Endothelial cell of umbilical vein (primary cell): ENCODE data around the gene USH1C. TPM values are rescaled to one million over a fixed set of nuclear protein-coding genes. Genes with fewer than 3 reads are reported as not detected.

Experiments
- BruUV-seq: library from RNA; stranded (reverse); fragments of 400-500 nt; replicated peaks from 2 replicates; lab custom pipeline; 2021; lab: Mats Ljungman, UMichigan
- CTCF ChIA-PET: fragments of 300-600, 350-600 bp; sonication (Branson Sonifier 250); formaldehyde crosslinking; loops from one replicate; lab custom pipeline; 2021; ENCODE audit warnings: antibody characterized with exemption, inconsistent platforms; lab: Charles Lee
- POLR2A ChIA-PET: fragments of 300-600, 350-600 bp; sonication (Branson Sonifier 250); formaldehyde crosslinking; loops from one replicate; lab custom pipeline; 2021; ENCODE audit warnings: antibody characterized with exemption, inconsistent platforms; lab: Charles Lee
- DNase-seq: peaks from one replicate; pipeline ENCODE4 v3.0.0-alpha.2; 2011; ENCODE audit warnings: low read depth, low spot score
- FAIRE-seq: peaks from 2 replicates; lab custom pipeline; 2011; peaks lifted over from hg19 to GRCh38; lab: Jason Lieb, UNC
- H2AFZ ChIP-seq: 2 replicates; pipeline ENCODE4 v1.6.0; 2012; ENCODE audit warnings: low read depth, low read length, control low read depth, inconsistent platforms
- H3K27ac ChIP-seq: 2 replicates; pipeline ENCODE4 v1.5.1; 2011; ENCODE audit warnings: low read depth, mild to moderate bottlenecking, control low read depth, low read length, moderate library complexity; ENCODE audit not compliant: insufficient read depth
- H3K27me3 ChIP-seq, 2 experiments: 2 replicates each; pipeline versions ENCODE4 v1.6.0 to v1.6.1; 2011; ENCODE audit warnings: low read length in 2 of 2, mixed read lengths in 1 of 2; ENCODE audit not compliant: control insufficient read depth in 2 of 2, insufficient read depth in 2 of 2
- H3K36me3 ChIP-seq, 2 experiments: 2 replicates in 1 of 2; 3 replicates in 1 of 2; pipeline ENCODE4 v1.5.1; 2011; ENCODE audit warnings: low read length in 2 of 2, mild to moderate bottlenecking in 1 of 2, moderate library complexity in 1 of 2; ENCODE audit not compliant: control insufficient read depth in 2 of 2, insufficient read depth in 2 of 2; ENCODE audit errors: extremely low read depth in 1 of 2
- H3K4me1 ChIP-seq: 3 replicates; pipeline ENCODE4 v1.5.1; 2011; ENCODE audit warnings: mild to moderate bottlenecking, low read length; ENCODE audit not compliant: control insufficient read depth, insufficient read depth; ENCODE audit errors: extremely low read depth
- H3K4me2 ChIP-seq: 2 replicates; pipeline ENCODE4 v1.6.1; 2011; ENCODE audit warnings: low read length, control low read depth, mixed read lengths; ENCODE audit not compliant: insufficient read depth
- H3K4me3 ChIP-seq, 3 experiments: fragments of 200-600 bp in 1 of 3; sonication (generic), shearing (Covaris generic) in 1 of 3; replicated peaks in 1 of 3; 2 replicates each; pipeline ENCODE4 v1.5.1; 2011 to 2016; ENCODE audit warnings: control low read depth in 3 of 3, low read length in 3 of 3, mild to moderate bottlenecking in 2 of 3, inconsistent platforms in 1 of 3, low read depth in 1 of 3, moderate library complexity in 1 of 3; ENCODE audit not compliant: insufficient read depth in 1 of 3
- H3K79me2 ChIP-seq: 2 replicates; pipeline ENCODE4 v1.6.0; 2012; ENCODE audit warnings: low read length, inconsistent platforms; ENCODE audit not compliant: control insufficient read depth, insufficient read depth
- H3K9ac ChIP-seq: replicated peaks from 2 replicates; pipeline ENCODE3; 2011; ENCODE audit warnings: low read length, control low read depth; ENCODE audit not compliant: insufficient read depth; ENCODE audit errors: extremely low read depth
- H3K9me1 ChIP-seq: replicated peaks from 3 replicates; pipeline ENCODE4 v1.6.0; 2011; ENCODE audit warnings: mild to moderate bottlenecking, low read length; ENCODE audit not compliant: control insufficient read depth, insufficient read depth; ENCODE audit errors: extremely low read depth
- H3K9me3 ChIP-seq: replicated peaks from 2 replicates; pipeline ENCODE4 v1.5.1; 2012; ENCODE audit warnings: low read length, inconsistent platforms; ENCODE audit not compliant: control insufficient read depth, insufficient read depth
- H4K20me1 ChIP-seq: replicated peaks from 2 replicates; pipeline ENCODE3; 2011; ENCODE audit warnings: mild to moderate bottlenecking, low read length; ENCODE audit not compliant: control insufficient read depth, insufficient read depth; ENCODE audit errors: extremely low read depth
- EZH2 ChIP-seq: IDR thresholded peaks from 2 replicates; pipeline ENCODE4 v1.6.1; 2012; ENCODE audit warnings: borderline replicate concordance, low read depth, mild to moderate bottlenecking, moderate library complexity, low read length, inconsistent platforms; ENCODE audit not compliant: severe bottlenecking
- FOS ChIP-seq: IDR thresholded peaks from 2 replicates; pipeline ENCODE4 v1.6.1; 2011; ENCODE audit warnings: mild to moderate bottlenecking, low read length, moderate library complexity, borderline replicate concordance; ENCODE audit not compliant: insufficient read depth
- GATA2 ChIP-seq: IDR thresholded peaks from 2 replicates; pipeline ENCODE4 v1.7.0; 2011; ENCODE audit warnings: low read depth, mild to moderate bottlenecking, moderate library complexity, mixed read lengths, low read length; ENCODE audit not compliant: insufficient read length, insufficient read depth
- JUN ChIP-seq: IDR thresholded peaks from 2 replicates; pipeline ENCODE4 v1.6.1; 2011; ENCODE audit warnings: borderline replicate concordance, low read depth; ENCODE audit not compliant: insufficient read length, insufficient read depth
- MAX ChIP-seq: IDR thresholded peaks from 2 replicates; pipeline ENCODE4 v1.6.1; 2011; ENCODE audit not compliant: insufficient read depth, insufficient read length
- MYC ChIP-seq: IDR thresholded peaks from one replicate; pipeline ENCODE4 v1.6.1; 2011; ENCODE audit warnings: mild to moderate bottlenecking, low read depth, low read length
- POLR2A ChIP-seq: IDR thresholded peaks from 2 replicates; pipeline ENCODE4 v1.6.1; 2012; ENCODE audit warnings: low read depth, mild to moderate bottlenecking, control low read depth, low read length
- POLR2AphosphoS5 ChIP-seq: IDR thresholded peaks from 2 replicates; pipeline ENCODE4 v1.6.1; 2012; ENCODE audit warnings: low read depth, mild to moderate bottlenecking, control low read depth, low read length, moderate library complexity; ENCODE audit not compliant: insufficient read depth
- dilution Hi-C: fragments of 300-500 bp; cut with MboI; formaldehyde crosslinking; loops from one replicate; pipeline ENCODE4 v1.15.0; 2019; ENCODE audit warnings: low sequenced_read_pairs; ENCODE audit not compliant: extremely low pct_ligation_motif_present
- intact Hi-C: fragments of 100-400 bp; cut with micrococcal nuclease; formaldehyde crosslinking; loops from one replicate; pipeline ENCODE4 v1.10.0; 2022
- polyA plus RNA-seq, 4 experiments: library from polyadenylated mRNA; depleted of rRNA in 3 of 4; stranded (reverse) in 3 of 4; unstranded in 1 of 4; fragments of >200 nt; gene quantifications; 2 replicates each; pipeline versions ENCODE4 v1.2.1 to v1.2.3, GENCODE V29; 2011 to 2012; ENCODE audit warnings: missing spikeins in 1 of 4
- total RNA-seq: library from RNA; stranded (reverse); gene quantifications from 2 replicates; pipeline ENCODE4 v1.2.3, GENCODE V29; 2021
- TF ChIP-seq, protein P1 (sequence below), 2 donors: IDR thresholded peaks; 1 replicate in 1 of 2; 2 replicates in 1 of 2; pipeline ENCODE4 v1.5.1; 2011; ENCODE audit warnings: low read length in 2 of 2, mild to moderate bottlenecking in 2 of 2, moderate library complexity in 2 of 2, control low read depth in 1 of 2, inconsistent platforms in 1 of 2, low read depth in 1 of 2; ENCODE audit not compliant: insufficient read depth in 1 of 2; ENCODE audit errors: extremely low read depth in 1 of 2

The USH1C gene
- total and polyA plus RNA-seq, 2 donors (not counting 3 experiments of a cell fraction or from before 2014, with no cell fraction given): not detected

DNA sequence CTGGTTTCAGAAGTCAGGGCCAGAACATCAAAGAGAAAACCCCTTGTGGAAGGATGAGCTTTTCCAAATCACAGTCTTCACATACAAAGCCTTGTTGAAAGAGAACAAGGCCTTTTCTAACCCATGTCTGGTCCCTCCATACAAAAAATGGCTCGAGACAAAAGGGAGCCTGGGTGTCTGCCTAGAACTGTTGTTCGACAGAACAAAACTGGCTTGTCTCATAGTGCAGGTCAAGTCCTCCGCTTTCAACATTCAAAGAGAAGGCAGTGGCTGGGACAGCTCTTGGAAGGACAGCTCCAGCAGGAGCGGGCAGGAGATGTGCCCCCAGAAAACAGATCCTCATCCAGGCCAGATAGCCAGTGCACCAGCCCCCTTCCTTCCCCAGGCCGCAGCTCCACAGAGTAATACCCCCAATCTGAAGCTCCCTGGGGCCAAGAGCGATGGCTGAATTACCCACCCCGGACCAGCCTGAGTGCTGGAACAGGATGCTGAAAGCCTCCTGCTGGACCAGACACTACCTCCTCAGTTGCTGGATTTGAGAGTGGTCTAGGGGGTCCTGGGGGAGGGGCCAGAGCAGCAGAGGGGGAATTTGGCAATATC is 27.6 kb downstream of the USH1C start:
- no TSS peak for BruUV-seq
- dilution Hi-C loops (no loop called here), intact Hi-C loops (no loop called here)
- no peaks in the 10 kb centered on the region for H3K9me3 ChIP-seq
- H3K4me3 ChIP-seq: no peak overlapping the region
- H3K36me3 ChIP-seq: no peaks in the 10 kb centered on the region
- H3K79me2 ChIP-seq: no peaks in the 10 kb centered on the region
- H3K27ac ChIP-seq: no peak overlapping the region
- ChIA-PET POLR2A (no interaction called here), CTCF (interaction anchor here (1.4 to 4.3 kb wide), 3 partner anchors 10 to 133 kb away, joined by 4 to 26 read pairs (median 4); no protein-coding TSS in a partner anchor)
- no peaks in the 10 kb centered on the region for H4K20me1 ChIP-seq
- DNase-seq (no peak), FAIRE-seq (no peak)
- no peak overlapping the region for H3K9ac ChIP-seq
- H3K4me2 ChIP-seq: no peak overlapping the region
- no peak for TF ChIP-seq EZH2
- no peak for TF ChIP-seq GATA2
- no peak for TF ChIP-seq MYC
- no peak for TF ChIP-seq MAX
- TF ChIP-seq JUN: no peak
- TF ChIP-seq, protein P1, sequence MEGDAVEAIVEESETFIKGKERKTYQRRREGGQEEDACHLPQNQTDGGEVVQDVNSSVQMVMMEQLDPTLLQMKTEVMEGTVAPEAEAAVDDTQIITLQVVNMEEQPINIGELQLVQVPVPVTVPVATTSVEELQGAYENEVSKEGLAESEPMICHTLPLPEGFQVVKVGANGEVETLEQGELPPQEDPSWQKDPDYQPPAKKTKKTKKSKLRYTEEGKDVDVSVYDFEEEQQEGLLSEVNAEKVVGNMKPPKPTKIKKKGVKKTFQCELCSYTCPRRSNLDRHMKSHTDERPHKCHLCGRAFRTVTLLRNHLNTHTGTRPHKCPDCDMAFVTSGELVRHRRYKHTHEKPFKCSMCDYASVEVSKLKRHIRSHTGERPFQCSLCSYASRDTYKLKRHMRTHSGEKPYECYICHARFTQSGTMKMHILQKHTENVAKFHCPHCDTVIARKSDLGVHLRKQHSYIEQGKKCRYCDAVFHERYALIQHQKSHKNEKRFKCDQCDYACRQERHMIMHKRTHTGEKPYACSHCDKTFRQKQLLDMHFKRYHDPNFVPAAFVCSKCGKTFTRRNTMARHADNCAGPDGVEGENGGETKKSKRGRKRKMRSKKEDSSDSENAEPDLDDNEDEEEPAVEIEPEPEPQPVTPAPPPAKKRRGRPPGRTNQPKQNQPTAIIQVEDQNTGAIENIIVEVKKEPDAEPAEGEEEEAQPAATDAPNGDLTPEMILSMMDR (IDR thresholded peaks at IDR 0.05; ENCODE audit: extremely low read depth in 1 of 2, insufficient read depth in 1 of 2, low read depth in 1 of 2, low read length in 2 of 2): no peak
- no peak for TF ChIP-seq FOS
- no peak for TF ChIP-seq POLR2A
- TF ChIP-seq POLR2AphosphoS5: no peak
- H2AFZ ChIP-seq: no peak overlapping the region
- H3K4me1 ChIP-seq: no peaks in the 10 kb centered on the region
- no peaks in the 10 kb centered on the region for H3K9me1 ChIP-seq
- H3K27me3 ChIP-seq: peaks cover 0 to 3% of the 10 kb centered on the region in 2 experiments
